Measurements from ENCODE around the gene NOSIP.

NOSIP gene

GRCh38 chr19:49528211-49528771, 52.1 kb downstream of the NOSIP start:
- DNase-seq = no peak
- intact Hi-C loops (cut with DNase I) = no loop called here

GRCh38 chr19:49524812-49525455, 55.4 kb downstream of the NOSIP start:
- no peak for DNase-seq
- intact Hi-C loops (cut with DNase I) = no loop called here

- intact Hi-C loops (cut with DNase I) = no loop called here
- peak in 16 of 42 donors; percentile 19 to 66 (median 38) for DNase-seq
Observed at GRCh38 chr19:49520705-49521319, 59.5 kb downstream of the NOSIP start.

GRCh38 chr19:49518033-49518432, 62.3 kb downstream of the NOSIP start:
- no peak for DNase-seq
- intact Hi-C loops (cut with DNase I) = no loop called here

- intact Hi-C loops (cut with DNase I) = no loop called here
Observed at GRCh38 chr19:49515767-49516166, 64.6 kb downstream of the NOSIP start.

GRCh38 chr19:49514151-49514550, 66.2 kb downstream of the NOSIP start:
- DNase-seq = no peak
- intact Hi-C loops (cut with DNase I) = no loop called here

More at GRCh38 chr19:49515767-49516166, 64.6 kb downstream of the NOSIP start:
- DNase-seq = peak in 23 of 42 donors; percentile 26 to 68 (median 41)

GRCh38 chr19:49513746-49514118, 66.6 kb downstream of the NOSIP start:
- no peak for DNase-seq
- intact Hi-C loops (cut with DNase I) = no loop called here

- DNase-seq = peak in 2 of 42 donors; percentile 21
- intact Hi-C loops (cut with DNase I) = no loop called here
Observed at GRCh38 chr19:49512970-49513745, 67.2 kb downstream of the NOSIP start.

GRCh38 chr19:49507803-49508494, 72.4 kb downstream of the NOSIP start:
- intact Hi-C loops (cut with DNase I) = no loop called here

GRCh38 chr19:49506575-49507105, 73.7 kb downstream of the NOSIP start:
- intact Hi-C loops (cut with DNase I) = no loop called here
- DNase-seq = peak in 29 of 42 donors; percentile 32 to 78 (median 49)

More at GRCh38 chr19:49507803-49508494, 72.4 kb downstream of the NOSIP start:
- DNase-seq = no peak
